NCI-H128 (cell line): Measurements from ENCODE around the gene MYOM1.

ENCODE experiments used
- DNase-seq: peaks from one replicate; lab custom pipeline; 2025; ENCODE audit not compliant: unreplicated experiment; lab: John Stamatoyannopoulos, UW

MYOM1 gene

DNA sequence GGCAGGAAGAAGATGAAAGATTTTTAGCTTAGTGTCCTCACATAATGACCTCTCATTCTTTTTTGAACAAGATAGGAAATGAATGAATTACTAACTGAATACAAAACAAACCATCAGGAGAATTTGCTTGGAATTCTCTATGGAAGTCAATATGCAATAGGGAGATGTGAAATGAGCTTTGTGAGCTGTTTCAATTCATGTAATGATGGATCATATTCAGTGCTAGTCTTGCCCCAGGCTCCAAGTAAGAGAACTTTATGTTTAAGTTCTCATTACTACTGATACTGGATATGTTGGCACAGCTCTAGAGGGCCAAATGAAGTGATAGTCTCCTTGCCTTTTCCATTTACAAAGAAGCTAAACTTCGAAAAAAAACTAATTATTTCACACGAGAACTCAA, 29.2 kb downstream of the MYOM1 start:
- no peak for DNase-seq

DNA sequence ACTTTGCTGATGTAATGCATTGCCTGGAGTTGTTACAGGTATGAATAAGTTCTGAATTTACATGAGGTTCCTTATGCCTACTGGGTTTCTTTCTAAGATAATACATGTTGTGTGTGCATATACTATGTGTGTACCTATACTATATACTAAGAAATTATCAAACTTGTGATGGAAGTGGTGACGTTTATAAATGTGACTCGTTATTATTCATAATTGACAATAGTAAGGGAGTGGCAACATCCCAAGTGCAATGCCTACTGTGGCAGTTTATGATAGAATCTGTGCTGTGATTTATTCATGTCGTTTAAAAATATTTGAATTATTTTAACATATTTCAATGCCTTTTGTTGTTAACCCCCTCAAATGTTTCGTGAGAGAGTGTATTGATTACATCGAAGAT, 29.9 kb downstream of the MYOM1 start:
- DNase-seq: no peak

DNA sequence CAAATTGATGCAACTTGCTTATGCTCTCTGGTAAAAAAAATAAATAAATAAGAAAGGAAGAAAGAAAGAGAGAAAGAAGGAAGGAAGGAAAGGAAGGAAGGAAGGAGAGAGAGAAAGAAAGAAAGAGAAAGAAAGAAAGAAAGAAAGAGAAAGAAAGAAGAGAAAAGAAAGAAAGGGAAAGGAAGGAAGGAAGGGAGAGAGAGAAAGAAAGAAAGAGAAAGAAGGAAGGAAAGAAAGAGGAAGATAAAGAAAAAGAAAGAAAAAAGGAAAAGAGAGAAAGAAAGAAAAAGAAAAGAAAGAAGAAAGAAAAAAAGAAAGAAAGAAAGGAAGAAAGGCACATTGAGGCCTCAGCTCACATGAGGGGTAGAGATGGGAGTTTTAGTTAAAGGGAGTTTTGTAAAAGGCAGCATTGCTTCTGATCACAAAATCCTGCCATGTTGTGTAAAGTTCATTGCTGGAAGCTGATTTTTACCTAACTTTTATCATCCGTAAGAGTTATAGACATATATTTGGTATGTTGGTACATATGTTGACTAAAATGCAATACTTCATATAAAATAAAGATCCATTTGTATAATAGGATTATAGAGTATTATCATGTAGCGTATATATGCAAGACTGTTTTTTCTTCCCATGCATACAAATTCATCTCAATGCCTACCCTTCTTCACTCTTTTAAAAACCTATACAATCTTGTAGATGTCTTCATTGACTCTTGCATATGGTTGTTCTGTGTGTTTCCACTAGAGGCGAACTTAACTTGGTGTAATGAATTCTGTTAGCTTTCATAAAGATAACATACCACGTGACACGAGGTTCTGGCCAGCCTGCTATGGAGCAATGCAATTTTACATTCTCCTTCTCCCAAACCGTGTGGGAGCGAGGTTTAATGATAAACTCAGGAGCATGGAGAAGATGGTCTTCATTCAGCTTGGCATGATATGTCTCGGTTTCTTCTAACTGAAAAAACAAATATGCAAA, 32.8 kb downstream of the MYOM1 start:
- no peak for DNase-seq

DNA sequence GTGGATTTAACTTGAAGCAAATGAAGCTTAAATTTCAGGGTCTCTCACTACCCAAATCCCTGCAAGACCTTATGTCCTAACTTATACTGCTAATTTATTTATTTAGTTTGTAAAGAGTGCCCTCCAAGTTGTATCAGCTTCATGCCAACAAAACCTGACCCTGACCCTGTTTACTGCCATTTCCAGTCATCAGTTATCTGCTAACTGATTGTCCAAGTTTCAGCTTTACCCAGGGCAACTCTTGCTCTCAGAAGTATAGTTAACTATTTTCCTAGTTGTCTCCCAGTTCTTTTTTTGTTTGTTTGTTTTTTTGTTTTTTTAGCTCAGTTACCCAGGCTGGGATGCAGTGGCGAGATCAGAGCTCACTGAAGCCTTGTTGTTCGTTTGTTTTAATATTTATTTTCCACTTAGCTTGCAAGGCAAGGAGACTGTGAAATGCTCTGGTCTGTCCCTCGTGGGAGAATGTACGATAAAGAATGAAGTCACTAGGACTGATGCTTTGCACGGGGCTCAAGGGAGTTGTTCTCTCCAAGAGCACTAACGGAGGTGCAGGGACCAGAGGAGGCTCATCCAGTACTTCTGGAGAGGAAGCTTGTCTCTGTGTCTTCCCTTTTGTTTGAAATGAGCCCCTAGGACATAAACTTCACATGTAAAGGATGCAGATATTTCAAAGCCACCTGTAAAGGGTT, 35.3 kb downstream of the MYOM1 start:
- no peak for DNase-seq

DNA sequence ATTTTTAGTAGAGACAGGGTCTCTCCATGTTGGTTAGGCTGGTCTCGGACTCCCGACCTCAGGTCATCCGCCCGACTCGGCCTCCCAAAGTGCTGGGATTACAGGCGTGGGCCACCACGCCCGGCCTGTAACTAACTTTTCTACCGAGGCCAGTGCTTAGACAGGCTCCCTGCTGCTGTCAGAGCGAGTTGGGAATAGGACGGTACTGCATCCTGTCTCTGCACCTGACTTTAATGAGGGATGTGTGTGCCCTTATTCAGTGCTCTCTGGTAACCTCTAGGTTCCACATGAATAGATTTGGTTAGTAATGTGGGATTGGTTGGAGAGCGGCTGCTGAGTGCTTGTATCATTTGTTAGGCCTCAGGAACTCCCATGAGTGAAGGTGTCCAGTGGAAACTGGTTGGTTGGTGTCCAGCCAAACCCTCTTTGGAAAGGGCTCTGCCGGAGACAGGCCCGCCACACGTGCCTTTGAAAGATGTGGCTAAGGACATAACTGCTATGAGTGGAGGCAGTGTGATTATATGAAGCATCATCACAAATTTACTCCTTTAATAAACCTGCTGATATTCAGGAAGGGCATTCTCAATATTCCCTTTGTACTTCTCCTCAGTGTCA, 36.6 kb downstream of the MYOM1 start:
- no peak for DNase-seq

DNA sequence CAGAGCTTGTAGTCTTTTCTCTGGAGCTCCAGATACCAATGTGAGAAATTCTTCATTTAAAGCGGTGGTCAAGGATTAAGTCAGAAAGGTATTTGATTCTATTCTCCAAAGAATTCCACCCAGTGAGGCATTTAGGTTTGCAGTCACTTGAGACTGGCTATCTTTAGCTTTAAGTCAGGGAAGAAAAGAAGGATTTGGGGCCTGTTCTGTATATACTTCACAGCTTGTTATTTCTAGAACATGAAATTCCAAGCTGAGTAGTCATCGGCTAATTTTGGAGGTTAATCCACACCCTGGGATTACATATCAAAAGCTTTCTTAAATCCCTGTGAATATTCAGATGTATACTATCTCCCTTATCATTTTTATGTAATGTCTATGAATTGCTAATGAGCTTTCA, 39.4 kb downstream of the MYOM1 start:
- no peak for DNase-seq

DNA sequence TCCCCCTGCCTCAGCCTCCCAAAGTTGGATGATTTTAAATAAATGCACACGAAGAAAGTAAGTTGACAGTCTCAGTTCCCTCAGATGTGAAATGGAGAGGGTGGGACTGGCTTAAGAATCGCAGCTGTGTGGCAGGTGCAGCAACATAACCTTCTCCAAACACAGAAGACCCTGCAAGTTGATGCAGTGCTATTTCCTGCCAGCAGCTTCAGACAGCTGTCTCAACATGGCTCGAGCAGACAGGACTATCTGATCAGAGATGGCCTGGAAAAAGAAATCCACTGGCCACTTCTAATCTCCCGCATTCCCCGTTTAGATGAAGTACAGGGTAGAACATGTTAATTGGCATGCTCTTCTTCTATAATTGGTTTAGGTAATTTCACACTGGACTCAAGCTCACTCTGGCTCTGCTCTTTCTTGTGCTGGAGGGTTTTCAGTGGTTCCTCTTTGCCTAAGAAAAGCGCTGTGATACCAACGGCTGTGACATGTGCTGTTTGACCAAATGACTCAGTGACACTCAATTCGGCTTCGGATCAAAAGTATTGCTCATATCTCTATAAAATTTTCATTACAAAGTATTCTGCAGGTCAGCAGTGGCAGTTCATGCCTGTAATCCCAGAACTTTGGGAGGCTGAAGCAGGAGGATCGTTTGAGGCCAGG, 40.2 kb downstream of the MYOM1 start:
- DNase-seq: no peak

DNA sequence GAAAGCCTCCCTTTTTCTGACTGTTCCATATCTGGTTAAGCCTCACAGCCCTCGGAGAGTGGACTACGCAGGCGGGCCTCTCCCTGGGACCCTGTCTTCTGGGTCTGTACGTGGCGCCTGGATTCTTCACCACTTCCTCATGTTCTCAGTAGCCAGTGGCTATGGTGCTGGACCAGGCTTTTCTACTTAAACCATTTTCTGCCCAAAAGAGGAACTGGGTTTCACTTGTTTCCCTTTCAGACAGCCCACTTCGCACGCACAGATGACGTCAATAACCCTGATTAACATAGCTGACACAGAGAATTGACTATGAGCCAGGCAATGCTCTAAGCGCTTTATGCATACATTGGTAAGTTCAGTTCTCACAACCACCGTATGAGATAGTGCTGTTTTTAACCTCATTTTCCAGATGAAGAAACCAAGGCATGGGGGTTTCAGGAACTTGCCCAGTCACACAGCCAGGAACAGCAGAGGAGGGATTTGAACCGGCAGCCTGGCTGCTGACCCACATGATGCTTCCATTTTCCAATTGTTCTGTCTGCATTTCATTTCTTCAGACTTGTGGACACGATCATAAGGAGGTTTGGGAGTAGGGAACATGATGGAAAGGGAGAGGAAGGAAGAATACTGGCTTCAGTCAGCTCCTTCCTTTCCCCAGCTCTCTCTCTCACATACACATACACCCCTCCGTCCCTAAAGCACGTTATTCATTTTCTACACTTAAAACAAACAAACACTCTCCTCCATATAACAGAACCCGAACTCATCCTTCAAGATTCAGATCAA, 41.7 kb downstream of the MYOM1 start:
- no peak for DNase-seq

DNA sequence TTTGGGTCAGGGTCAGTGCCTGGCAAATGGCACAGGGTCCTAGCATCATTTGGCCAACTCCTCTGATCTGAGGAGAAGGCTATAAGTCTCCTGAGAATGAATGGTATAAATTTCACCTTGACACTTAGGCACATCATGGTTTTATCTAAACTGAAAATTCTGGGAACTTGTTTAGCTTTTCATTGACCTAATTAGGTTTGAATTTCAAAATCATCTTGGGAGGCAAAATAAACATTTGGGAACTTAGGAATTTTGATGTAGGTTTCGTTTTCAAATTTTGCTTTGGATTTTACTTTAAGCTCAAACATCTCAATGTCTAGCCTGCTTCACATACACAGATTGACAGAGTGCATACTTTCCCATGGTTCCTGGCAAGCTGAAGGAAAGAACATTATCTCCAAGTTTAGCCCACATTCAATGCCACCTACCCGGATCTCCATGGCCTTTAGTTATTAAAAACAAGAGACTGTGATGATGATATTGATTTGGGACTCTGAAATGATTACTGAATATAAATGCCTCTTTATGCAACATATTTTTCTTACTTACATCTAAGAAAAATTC, 44.5 kb downstream of the MYOM1 start:
- DNase-seq: no peak

DNA sequence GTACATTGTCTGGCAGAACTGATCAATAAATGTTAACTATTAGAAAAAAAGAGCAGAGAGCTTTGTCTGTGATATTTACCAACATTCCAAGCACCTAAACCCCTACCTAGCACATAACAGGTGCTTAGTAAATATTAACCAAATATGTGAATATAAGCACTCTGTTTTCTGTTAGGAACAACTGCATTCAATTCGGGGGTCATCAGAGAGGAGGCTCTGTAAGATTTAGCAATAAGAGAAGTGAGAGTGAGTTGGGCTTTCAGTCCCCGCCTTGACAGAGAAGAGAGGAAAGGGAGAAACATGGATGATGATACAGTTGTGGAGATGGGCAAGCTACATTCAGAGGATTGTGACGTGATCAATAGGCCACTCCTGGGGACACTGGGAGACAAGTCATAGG, 47.7 kb downstream of the MYOM1 start:
- DNase-seq: no peak

DNA sequence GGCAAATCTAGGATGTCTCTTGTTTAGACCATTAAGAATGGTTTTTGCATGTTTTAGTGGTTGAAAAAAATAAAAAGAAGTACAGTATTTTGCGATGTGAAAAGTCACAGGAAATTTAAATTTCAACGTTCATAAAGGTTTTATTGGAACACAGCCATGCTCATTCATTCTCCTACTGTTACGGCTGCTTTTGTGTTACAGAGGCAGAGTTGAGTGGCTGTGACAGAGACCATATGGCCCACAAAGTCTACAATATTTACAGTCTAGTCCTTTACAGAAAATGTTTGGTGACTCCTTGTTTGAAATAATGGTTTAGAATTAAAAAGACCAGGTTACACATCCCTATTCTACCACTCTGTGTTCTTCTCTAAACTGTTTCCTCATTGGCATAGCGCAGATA, 48.1 kb downstream of the MYOM1 start:
- DNase-seq: no peak

DNA sequence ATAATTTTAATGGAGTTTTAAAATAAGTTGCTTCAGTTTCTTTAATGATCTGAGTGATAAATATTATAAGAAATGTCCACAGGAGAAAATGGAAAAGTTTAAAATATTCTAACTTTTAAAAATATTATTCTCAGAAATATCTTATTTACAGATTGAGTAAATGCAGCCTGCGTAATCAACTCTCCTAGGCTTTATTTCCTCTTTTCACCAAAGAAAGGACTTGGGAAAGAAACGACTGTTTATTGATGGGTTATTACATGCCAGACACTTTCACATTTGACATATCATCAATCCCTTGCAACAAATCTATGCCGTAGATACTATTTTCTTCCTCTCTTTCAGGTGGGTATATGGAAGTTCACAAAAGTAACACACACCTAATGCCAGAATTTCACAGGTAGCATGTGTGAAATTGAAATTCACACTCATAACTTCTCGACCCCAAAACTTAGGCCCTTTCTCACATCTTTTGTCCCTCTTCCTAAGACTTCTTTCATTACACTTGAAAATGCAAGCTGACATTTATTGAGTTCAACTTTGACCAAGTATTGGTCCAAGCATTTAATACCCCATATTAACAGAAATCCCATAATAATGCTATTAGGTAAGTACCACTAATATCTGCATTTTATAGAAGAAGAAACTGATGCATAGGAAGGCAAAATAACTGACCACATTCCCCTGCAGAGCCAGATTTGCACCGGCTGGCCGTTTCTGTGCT, 49.2 kb downstream of the MYOM1 start:
- DNase-seq: no peak

DNA sequence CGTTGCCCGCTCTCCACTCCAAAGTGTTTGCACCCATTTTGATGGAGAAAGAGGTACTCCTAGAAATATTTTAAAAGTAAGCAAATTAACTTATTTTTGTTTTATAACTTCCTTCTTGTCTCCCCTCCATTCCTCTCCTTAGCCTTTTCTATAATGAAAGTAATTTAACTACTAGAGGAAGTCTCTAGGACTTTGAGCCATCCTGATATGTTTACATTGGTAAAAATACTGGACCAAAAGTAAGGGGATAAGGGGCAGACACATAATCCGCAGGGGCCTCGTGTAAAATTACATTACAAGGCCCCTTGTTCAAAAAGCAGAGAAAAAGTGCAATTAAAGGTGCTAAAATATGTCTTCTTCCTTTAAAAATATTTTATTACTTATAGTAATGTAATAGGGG, 55.4 kb downstream of the MYOM1 start:
- no peak for DNase-seq

DNA sequence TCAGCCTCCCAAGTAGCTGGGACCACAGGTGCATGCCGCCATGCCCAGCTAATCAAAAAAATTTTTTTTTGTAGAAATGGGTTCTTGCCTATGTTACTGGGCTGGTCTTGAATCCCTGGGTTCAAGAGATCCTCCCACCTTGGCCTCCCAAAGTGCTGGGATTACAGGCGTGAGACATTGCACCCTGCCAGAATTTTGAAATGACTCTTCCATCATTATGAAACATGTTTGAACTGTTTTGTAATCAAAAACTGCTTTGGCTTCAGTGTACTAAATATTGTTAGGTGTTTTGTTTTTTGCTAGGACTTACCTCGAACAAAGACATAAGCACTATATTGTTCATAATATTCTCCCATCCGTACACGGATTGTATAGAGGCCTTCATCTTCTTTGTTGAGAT, 55.8 kb downstream of the MYOM1 start:
- no peak for DNase-seq

DNA sequence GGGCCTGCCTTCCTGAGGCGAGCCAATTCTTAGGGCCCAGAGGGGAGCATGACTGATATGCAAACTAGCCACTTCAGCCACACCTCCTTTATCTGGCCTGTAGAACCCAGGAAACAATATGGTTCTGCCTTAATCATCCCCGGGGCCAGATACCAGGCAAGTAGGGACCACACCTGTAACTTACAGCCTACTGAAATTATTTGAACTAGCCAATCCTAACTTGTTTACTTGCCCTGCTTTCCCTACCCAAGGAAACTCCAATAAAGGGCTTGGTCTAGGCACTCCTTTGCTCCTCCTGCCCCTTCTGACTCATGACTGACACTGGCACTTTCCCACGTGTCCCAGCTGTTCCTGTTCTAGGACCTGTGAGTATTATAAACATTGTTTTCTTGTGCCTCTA, 57.6 kb downstream of the MYOM1 start:
- DNase-seq: no peak

DNA sequence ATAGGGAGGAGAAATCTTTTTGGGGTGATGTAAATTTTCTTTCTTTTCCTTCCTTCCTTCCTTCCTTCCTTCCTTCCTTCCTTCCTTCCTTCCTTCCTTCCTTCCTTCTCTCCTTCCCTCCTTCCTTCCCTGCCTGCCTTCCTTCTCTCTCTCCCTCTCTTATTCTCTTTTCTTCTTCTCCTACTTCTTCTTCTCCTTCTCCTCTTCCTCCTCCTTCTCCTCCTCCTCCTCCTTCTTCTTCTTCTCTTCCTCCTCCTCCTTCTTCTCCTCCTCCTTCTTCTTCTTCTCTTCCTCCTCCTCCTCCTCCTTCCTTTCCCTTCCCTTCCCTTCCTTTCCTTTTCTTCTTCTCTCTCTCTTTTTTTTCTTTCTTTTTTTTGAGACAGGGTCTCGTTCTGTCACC, 59.9 kb downstream of the MYOM1 start:
- DNase-seq: no peak

DNA sequence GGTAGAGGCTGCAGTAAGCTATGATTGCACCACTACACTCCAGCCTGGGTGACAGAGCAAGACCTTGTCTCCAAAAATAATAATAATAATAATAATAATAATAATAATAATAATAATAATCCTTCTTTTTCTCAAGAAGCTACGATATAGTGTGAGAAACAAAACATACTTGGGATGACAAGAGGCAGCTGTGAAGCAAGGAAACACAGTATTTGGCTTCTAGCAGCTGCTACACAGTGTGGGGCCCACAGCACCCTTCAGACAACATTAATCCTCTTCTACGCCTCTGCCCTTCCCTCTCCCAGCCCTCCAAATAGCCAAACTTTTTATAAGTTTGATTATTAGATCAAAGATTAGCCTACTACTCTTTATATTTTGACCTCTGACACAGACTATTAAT, 62.2 kb downstream of the MYOM1 start:
- no peak for DNase-seq

DNA sequence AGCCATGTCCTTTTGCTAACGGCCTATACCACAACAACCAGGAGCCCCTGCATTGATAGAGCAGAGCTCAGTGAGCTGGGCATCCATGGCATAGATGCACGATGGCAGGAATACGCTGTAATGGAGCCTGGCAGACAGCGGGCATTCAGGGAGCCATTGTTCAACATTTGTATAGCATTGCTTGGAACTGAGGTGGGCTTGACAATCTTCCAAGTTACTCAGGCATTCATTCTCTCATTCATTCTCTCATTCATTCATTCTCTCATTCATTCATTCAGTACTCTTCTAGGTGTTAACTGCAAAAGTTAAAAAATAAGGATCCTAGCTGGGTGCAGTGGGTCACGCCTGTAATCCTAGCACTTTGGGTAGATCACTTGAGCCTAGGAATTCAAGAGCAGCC, 62.7 kb downstream of the MYOM1 start:
- DNase-seq: no peak

DNA sequence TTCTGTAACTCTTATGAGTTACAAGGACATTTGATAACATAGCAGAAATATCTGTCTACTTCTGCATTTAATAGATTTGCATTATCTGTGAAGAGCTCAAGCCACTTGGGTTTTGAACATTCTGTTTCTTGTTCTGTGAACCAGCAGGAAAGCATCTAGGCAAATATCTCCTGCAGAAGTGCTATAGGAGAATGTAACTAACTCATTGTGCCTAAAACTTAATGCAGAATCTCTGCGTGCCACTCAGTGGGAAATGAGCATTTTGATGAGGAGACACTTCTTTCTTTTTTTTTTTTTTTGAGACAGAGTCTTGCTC, 63.5 kb downstream of the MYOM1 start:
- DNase-seq: no peak

DNA sequence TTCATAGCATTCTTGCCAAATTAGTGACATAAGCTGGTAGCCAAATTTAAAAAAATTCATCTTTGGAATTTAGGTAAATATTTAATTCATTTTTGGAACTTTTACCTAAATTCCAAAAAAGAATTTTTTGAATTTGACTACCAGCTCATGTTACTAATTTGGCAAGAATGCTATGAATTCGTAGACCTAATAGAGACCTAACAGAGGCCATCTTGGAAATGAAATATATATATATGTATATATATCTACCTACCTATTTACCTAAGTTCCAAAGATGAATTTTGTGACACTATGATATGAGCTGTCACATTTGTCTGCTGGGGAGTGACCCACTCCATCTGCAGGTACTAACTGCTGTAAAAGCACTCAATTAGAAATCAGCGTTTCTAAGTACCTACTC, 65.6 kb downstream of the MYOM1 start:
- no peak for DNase-seq
